Measurements from ENCODE around the gene KCNE1. TPM values are rescaled to one million over a fixed set of nuclear protein-coding genes. Genes with fewer than 3 reads are reported as not detected.
"Not testable (repeated sequence)": the region's sequence is repeated elsewhere in the genome, so short reads cannot be mapped to it uniquely, and the experiment has no call there.

KCNE1 gene
- total RNA-seq, 1 donor from 2014 or later, result 0.51 TPM

DNA sequence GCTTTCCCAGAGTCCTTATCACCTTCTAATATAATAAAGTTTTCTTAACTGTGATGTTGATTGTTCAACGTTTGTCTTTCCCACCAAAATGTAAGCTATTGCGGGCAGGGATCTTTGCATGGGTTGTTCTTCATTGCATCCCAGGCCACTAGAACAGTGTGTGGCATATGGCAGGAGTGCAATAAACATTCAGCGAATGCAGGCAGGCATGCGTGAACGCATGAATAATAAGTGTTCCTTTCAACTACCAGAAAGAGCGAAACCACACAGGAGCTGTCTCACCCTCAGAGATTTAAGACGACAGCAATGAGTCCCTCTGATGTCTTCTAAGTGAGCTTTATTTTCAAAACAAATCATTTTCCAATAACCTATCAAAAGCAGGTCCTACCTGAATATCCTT is 53.7 kb downstream of the KCNE1 start:
- H3K27me3 Mint-ChIP-seq; H3K4me3 Mint-ChIP-seq; DNase-seq (ENCODE audit: extremely low spot score, unreplicated experiment); H3K4me1 Mint-ChIP-seq (ENCODE audit: unreplicated experiment); H3K36me3 Mint-ChIP-seq; H3K27ac Mint-ChIP-seq; H3K9me3 Mint-ChIP-seq: not testable (repeated sequence)

DNA sequence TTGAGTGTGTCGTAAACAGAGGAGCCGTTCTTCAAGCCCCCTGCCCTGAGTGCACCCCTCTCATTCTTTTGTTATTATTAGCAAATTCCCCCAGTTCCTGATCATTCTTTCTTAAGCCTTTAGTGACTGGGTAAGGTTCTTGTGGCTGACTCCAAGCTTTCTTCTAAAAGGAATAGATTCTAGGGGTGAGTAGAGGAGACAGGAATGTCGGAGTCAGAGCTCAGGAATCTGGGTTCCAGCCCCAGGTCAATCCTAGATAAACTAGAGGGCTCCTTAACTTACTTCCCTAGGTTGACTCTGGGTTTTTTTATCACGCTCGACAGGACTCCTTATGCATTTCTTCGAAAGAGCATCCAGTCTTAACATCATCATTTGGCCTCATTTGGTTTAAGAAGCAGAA is 55.8 kb downstream of the KCNE1 start:
- H3K9me3 Mint-ChIP-seq; H3K27ac Mint-ChIP-seq; H3K4me3 Mint-ChIP-seq; H3K4me1 Mint-ChIP-seq (ENCODE audit: unreplicated experiment); H3K36me3 Mint-ChIP-seq; DNase-seq (ENCODE audit: extremely low spot score, unreplicated experiment); H3K27me3 Mint-ChIP-seq: not testable (repeated sequence)

DNA sequence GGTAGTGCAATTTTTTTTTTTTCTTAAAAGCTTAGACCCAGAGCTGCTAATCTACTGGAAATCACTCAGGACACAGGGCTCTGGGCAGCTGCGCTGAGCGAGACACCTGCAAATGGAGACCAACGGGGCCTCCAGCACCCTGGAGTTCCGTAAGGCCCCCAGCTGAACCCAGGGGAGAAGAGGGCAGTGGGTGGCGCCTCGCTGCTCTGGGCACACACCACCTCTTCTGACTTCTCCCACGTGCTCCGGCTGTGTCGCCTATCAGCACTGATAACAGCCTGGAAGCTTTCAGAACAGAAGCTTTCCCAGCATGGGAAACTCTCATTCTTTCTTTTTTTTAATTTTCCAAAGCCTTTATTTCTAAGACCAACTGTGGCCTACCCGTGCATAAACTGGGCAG is 56.4 kb downstream of the KCNE1 start:
- H3K36me3 Mint-ChIP-seq, H3K27ac Mint-ChIP-seq, H3K4me3 Mint-ChIP-seq: not testable (repeated sequence)

DNA sequence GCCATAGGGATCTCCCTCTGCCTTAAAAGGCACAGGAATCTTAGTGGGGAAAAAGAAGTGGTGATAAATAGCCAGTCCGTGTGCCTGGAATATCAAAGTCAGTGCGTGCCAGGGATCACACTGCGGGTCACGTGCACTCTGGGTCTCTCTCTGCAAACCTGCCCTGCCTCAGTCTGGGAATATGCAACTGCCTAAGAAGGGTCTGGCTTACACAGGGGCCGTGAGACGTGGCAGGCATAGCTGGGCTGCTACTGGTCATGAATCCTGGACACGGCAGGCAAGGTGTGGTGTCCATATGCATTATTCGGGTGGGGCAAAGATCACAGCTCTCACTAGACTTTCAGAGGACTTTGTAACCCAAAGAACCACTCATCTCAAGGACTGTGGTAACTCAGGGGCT is 65.0 kb downstream of the KCNE1 start:
- not testable (repeated sequence) for H3K36me3 Mint-ChIP-seq; DNase-seq (ENCODE audit: extremely low spot score, unreplicated experiment); H3K27me3 Mint-ChIP-seq; H3K4me3 Mint-ChIP-seq; H3K4me1 Mint-ChIP-seq (ENCODE audit: unreplicated experiment); H3K27ac Mint-ChIP-seq; H3K9me3 Mint-ChIP-seq

More for the DNA sequence above, 56.4 kb downstream of the KCNE1 start:
- H3K27me3 Mint-ChIP-seq; DNase-seq (ENCODE audit: extremely low spot score, unreplicated experiment); H3K4me1 Mint-ChIP-seq (ENCODE audit: unreplicated experiment); H3K9me3 Mint-ChIP-seq: not testable (repeated sequence)

DNA sequence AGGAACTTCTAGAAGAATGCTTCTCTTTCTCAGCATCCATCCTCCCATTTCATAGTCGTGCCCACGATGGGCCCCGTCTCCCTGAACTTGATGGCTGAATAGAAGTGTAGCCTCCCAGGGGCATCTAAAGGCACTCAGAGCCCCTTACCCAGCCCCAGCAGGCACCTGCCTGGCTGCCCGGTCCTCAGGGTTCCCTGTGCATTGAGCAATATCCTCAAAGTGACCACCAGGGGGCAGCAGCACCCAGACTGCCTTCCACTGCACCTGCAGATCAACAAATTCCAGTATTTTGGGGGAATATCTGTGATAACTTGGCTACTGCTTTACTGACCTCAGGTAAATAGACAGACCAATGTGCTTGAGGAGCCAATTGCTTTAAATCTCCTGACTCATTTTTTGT is 68.5 kb downstream of the KCNE1 start:
- H3K27me3 Mint-ChIP-seq; DNase-seq (ENCODE audit: extremely low spot score, unreplicated experiment); H3K36me3 Mint-ChIP-seq; H3K27ac Mint-ChIP-seq; H3K4me3 Mint-ChIP-seq; H3K4me1 Mint-ChIP-seq (ENCODE audit: unreplicated experiment); H3K9me3 Mint-ChIP-seq: not testable (repeated sequence)

DNA sequence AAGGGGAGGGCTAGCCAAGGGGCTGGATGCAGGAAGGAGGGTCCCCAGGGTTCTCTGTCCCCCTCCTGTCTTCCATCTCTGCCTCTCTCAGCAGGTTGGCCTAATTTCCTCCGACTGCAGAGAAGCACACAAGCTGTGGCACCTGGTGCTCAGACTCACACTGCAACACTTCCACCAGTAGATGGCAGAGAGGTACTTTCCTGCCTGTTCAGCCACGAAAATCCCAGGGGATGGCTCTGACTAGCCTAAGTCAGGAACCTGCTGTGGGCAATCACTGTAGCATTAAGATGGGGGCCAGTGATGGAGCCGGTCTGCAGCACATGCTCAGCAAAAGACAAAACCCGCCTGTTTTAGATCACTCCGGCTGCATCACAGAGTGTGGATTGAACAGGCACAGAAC is 82.3 kb downstream of the KCNE1 start:
- H3K4me1 Mint-ChIP-seq (ENCODE audit: unreplicated experiment); H3K27me3 Mint-ChIP-seq; H3K4me3 Mint-ChIP-seq; H3K36me3 Mint-ChIP-seq; H3K9me3 Mint-ChIP-seq; DNase-seq (ENCODE audit: extremely low spot score, unreplicated experiment); H3K27ac Mint-ChIP-seq: not testable (repeated sequence)

GRCh38 chr21:34428441-34428840 is 83.6 kb downstream of the KCNE1 start:
- H3K9me3 Mint-ChIP-seq; H3K27me3 Mint-ChIP-seq; H3K4me3 Mint-ChIP-seq; DNase-seq (ENCODE audit: extremely low spot score, unreplicated experiment); H3K4me1 Mint-ChIP-seq (ENCODE audit: unreplicated experiment); H3K36me3 Mint-ChIP-seq; H3K27ac Mint-ChIP-seq: not testable (repeated sequence)

- H3K4me1 Mint-ChIP-seq (ENCODE audit: unreplicated experiment); H3K4me3 Mint-ChIP-seq; H3K27ac Mint-ChIP-seq; DNase-seq (ENCODE audit: extremely low spot score, unreplicated experiment); H3K36me3 Mint-ChIP-seq; H3K27me3 Mint-ChIP-seq; H3K9me3 Mint-ChIP-seq: not testable (repeated sequence)
Observed at GRCh38 chr21:34427339-34427738, 84.7 kb downstream of the KCNE1 start.

DNA sequence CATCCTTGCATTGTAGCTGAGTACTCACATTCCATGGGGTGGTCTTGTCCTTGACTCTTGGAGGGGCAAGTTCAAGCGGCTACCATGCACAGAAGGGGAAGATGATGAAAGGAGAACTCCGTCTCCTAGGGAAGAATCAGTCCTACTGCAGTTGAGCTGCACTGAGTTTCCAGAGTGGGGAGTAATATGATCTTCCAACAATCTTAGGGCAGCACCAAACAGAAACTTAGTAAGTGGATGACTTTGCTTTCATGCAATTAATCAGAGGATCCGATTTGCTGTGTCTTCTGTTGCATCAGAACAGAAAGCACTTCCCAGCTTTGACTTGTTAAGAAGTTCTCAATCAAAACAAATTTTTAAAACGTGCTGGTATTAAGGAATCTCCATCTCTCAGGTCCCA is 88.2 kb downstream of the KCNE1 start, which contains the start of gene SMIM34:
TSS of gene SMIM34 (minus strand) at position 147 of the 400 bp plus-strand sequence. CDS start at position 35, 112 bp downstream.
- not testable (repeated sequence) for DNase-seq (ENCODE audit: extremely low spot score, unreplicated experiment); H3K4me3 Mint-ChIP-seq; H3K27ac Mint-ChIP-seq; H3K27me3 Mint-ChIP-seq; H3K4me1 Mint-ChIP-seq (ENCODE audit: unreplicated experiment); H3K9me3 Mint-ChIP-seq; H3K36me3 Mint-ChIP-seq

DNA sequence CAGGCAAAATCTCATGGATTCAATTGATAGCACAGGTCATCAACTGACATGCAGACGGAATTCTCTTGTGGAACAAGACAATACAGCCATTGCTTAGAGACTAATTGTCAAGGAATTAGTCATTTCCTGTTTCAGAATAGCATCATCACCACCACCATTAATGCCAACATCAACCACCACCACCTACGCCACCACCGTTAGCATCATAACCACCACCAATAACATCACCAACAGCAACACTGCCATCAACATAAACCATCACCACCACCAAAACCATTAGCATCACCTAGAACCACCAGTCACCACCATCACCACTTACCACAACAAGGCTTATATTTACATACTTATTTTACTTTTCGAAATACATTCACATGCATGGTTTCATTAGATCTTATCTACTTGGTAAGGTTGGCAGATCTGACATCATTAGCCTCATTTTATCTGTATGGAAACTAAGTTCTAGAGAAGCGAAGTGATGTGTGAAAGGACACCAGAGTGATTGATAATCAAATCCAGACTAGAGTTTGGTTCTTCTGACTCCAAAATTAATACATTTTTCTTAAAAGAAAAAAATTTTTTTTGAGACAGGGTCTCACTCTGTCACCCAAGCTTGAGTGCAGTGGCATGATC is 94.4 kb downstream of the KCNE1 start:
- H3K9me3 Mint-ChIP-seq; H3K27ac Mint-ChIP-seq; H3K4me3 Mint-ChIP-seq; H3K27me3 Mint-ChIP-seq; H3K36me3 Mint-ChIP-seq; H3K4me1 Mint-ChIP-seq (ENCODE audit: unreplicated experiment); DNase-seq (ENCODE audit: extremely low spot score, unreplicated experiment): not testable (repeated sequence)

DNA sequence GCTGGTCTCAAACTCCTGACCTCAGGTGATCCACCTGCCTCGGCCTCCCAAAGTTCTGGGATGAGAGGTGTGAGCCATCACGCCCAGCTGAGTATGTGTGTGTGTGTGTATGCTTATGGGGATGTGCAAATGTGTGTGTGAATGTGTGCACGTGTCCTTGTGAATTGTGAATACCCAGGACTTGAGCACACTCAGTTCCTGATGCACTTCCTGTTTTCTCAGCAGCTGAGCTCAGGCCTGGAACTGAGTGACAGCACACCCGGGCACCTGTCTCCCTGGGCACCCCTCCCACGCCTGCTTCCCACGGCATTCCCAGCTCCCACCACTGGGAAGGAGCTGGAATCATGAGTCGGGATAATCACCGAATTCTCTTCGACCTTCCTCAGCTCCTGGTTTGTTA is 104.7 kb downstream of the KCNE1 start:
- not testable (repeated sequence) for DNase-seq (ENCODE audit: extremely low spot score, unreplicated experiment); H3K27me3 Mint-ChIP-seq; H3K9me3 Mint-ChIP-seq; H3K4me1 Mint-ChIP-seq (ENCODE audit: unreplicated experiment); H3K36me3 Mint-ChIP-seq; H3K27ac Mint-ChIP-seq; H3K4me3 Mint-ChIP-seq

DNA sequence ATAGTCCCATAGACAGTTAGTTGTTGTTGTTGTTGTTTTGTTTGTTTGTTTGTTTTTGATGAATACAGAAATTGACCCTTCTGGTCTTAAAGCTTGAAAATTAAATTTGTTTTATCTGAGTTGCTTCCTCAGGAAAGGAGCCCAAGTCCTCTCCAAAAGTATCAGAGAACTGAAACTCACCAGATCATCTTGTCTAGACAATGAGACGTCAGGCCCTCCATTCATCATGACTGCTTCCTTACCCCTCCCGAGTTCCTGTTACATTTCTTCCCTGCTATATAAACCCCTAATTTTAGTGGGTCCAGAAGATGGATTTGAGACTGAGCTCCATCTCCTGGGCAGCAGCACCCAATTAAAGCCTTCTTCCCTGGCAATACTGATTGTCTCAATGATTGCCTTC is 105.3 kb downstream of the KCNE1 start:
- not testable (repeated sequence) for H3K9me3 Mint-ChIP-seq; DNase-seq (ENCODE audit: extremely low spot score, unreplicated experiment); H3K4me1 Mint-ChIP-seq (ENCODE audit: unreplicated experiment); H3K36me3 Mint-ChIP-seq; H3K27ac Mint-ChIP-seq; H3K4me3 Mint-ChIP-seq; H3K27me3 Mint-ChIP-seq

DNA sequence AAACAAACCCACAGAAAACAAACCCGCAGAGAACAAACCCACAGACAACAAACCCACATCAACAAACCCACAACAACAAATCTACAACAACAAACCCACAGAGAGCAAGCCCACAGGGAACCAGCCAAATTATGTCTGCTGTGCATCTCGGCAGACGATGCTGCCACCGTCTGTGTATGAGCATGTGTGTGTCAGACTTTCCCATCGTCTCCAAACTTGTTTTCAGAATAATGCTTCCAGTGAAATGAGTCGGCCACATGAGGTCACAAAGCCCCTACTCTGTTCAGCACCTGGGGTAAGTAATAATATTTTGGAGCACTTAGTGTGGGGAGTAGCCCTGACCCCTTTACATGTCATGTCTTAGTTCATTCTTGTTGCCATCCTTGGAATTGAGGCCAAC is 105.9 kb downstream of the KCNE1 start:
- H3K36me3 Mint-ChIP-seq; H3K27ac Mint-ChIP-seq; H3K9me3 Mint-ChIP-seq; DNase-seq (ENCODE audit: extremely low spot score, unreplicated experiment); H3K4me1 Mint-ChIP-seq (ENCODE audit: unreplicated experiment); H3K4me3 Mint-ChIP-seq; H3K27me3 Mint-ChIP-seq: not testable (repeated sequence)

DNA sequence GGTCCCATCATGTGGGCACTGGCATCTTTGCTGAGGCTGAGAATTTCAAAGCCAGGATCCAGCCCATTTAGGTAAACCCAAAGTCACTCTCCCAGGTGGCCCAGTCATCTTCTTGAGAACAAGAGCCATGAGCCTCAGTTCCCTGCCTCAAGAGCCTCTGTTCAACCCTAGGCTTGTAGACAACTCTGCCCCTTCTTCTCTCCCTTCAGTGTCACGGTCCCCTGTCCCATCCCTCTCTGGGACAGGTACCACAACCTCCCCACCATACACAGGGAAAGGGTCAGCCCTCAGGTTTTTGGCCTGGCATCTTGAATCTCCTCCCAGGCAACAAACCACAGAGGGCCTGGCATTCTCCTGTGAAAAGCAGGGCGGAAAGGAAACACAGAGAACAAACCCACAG is 106.3 kb downstream of the KCNE1 start:
- not testable (repeated sequence) for H3K4me1 Mint-ChIP-seq (ENCODE audit: unreplicated experiment); H3K36me3 Mint-ChIP-seq; H3K9me3 Mint-ChIP-seq; H3K27ac Mint-ChIP-seq; H3K4me3 Mint-ChIP-seq; H3K27me3 Mint-ChIP-seq; DNase-seq (ENCODE audit: extremely low spot score, unreplicated experiment)

- H3K4me1 Mint-ChIP-seq (ENCODE audit: unreplicated experiment); H3K9me3 Mint-ChIP-seq; H3K4me3 Mint-ChIP-seq; H3K27me3 Mint-ChIP-seq; DNase-seq (ENCODE audit: extremely low spot score, unreplicated experiment); H3K27ac Mint-ChIP-seq; H3K36me3 Mint-ChIP-seq: not testable (repeated sequence)
Observed at GRCh38 chr21:34404742-34405141, 107.3 kb downstream of the KCNE1 start.
